ENCODE results near the gene AMN.
"Not testable (repeated sequence)": the region's sequence is repeated elsewhere in the genome, so short reads cannot be mapped to it uniquely, and the experiment has no call there.

AMN gene

GRCh38 chr14:102922490-102923200, at the start of gene AMN:
TSS of gene AMN (plus strand) at chr14:102922663. CDS start at chr14:102922689, 26 bp downstream.
- DNase-seq (ENCODE audit: extremely low read depth in 1 of 2, low read depth in 1 of 2), result no peak

DNA sequence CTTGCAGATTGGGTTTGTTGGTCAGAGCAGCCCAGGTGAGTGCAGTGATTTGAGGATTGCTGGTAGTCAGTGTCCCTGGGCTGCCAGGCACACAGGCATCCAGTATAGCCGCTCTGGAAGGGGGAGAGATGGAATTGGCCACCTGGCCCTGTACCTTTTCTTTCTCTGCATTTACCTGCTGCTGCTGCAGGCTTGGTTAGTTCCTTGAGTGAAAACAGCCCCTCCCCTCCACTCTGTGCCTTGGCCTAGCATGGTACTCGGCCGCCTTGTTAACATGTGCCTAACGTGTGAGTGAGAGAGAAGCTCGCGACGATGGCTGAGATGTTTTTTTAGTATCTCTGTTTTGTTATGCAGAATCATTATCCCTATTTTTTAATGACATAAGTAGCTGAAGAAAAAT, 49.3 kb upstream of the AMN start:
- no peak for DNase-seq (ENCODE audit: extremely low read depth in 1 of 2, low read depth in 1 of 2)

GRCh38 chr14:102873546-102874061, 48.9 kb upstream of the AMN start:
- DNase-seq (ENCODE audit: extremely low read depth in 1 of 2, low read depth in 1 of 2), result no peak

GRCh38 chr14:102875652-102876051, 46.8 kb upstream of the AMN start:
- no peak for DNase-seq (ENCODE audit: extremely low read depth in 1 of 2, low read depth in 1 of 2)

DNA sequence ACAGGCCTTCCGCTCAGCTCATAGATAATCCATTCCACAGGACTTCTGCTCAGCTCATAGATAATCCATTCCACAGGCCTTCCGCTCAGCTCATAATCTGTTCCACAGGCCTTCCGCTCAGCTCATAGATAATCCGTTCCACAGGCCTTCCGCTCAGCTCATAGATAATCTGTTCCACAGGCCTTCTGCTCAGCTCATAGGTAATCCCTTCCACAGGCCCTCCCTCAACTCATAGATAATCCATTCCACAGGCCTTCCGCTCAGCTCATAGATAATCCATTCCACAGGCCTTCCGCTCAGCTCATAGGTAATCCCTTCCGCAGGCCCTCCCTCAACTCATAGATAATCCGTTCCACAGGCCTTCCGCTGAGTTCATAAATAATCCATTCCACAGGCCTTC, 45.0 kb upstream of the AMN start:
- not testable (repeated sequence) for DNase-seq (ENCODE audit: extremely low read depth in 1 of 2, low read depth in 1 of 2)

DNA sequence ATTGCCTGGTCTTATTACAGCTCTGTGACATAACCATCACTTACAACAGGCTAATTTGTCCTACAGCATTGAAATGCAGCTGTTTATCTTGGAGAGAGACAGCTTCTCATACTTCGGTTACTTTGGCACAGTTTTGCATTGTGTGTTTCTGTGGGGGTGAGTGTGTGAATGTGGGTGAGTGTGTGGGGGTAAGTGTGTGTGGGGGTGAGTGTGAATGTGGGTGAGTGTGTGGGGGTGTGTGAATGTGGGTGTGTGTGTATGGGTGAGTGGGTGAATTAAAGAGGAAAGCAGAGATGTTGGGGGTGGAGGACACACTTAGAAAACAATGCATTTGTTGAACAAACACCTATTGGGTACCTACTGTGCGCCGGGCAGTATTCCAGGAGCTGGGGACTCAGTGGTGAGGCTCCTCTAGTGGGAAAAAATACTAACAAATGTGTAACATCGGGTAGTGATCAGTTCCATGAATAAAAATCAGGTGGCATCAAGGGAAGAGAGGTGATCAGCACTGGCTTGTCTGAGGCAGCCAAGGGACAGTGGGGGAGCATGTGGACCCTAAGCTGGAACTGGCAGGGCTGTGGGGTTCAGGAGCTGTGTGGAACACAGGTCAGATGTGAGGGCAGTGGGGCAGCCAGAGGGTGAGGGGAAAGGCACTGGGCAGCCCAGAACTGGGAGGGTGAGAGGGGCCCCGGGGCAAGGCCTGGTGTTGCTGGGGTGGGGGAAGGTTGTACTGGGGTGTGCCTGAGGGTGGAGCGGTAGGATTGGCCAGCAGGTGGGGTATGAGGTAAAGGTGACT, 44.1 kb upstream of the AMN start:
- no peak for DNase-seq (ENCODE audit: extremely low read depth in 1 of 2, low read depth in 1 of 2)

DNA sequence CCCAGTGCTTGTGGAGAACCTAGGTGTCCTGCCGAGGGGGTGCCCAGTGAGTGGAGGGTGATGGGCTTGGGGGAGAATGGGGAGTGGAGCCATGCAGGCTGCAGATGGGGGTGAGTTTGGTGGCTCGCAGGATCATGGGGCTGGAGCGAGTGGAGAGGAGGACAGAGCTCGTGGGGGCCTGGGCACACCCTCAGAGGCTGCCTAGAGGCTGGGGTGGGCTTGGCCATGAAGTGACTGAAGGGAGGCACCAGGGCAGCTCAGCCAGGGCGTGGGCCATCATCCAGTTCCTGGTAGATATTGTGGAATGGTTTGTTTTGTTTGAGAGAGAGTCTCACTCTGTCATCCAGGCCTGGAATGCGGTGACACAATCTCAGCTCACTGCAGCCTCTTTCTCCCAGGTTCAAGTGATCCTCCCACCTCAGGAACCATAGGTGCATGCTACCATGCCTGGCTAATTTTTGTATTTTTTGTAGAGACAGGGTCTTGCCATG, 43.4 kb upstream of the AMN start:
- no peak for DNase-seq (ENCODE audit: extremely low read depth in 1 of 2, low read depth in 1 of 2)

DNA sequence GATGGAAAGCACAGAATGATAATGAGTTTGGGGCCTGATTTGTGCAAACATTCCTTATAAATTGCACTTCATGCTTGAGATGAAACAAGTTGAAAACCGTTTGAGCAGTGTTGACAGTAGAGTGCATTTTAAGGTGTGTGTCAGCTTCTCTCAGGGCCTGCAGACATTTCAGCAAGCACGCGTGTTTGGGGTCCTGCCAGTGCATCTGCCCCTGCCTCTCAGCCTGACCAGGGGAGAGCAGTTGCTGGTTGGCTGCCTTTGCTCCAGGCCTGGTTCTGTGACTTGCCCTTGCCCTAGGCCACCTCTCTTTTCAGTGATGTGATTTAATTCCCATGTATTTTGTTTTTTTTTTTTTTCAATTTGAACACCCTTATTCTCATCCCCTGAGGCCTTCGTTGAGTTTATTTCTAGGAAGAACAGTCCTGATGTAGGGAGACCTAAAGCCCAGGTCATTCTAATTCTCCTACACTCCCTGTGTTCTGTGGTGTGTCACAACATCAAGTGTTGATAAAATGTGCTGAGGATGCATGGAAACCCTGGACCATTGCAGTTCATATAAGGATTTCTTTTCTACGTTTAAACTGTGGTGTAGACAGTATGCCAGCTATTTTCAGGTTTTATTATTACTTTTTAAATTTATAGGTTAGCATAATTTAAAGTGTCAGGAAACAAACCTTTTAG, 40.1 kb upstream of the AMN start:
- DNase-seq (ENCODE audit: extremely low read depth in 1 of 2, low read depth in 1 of 2), result no peak

DNA sequence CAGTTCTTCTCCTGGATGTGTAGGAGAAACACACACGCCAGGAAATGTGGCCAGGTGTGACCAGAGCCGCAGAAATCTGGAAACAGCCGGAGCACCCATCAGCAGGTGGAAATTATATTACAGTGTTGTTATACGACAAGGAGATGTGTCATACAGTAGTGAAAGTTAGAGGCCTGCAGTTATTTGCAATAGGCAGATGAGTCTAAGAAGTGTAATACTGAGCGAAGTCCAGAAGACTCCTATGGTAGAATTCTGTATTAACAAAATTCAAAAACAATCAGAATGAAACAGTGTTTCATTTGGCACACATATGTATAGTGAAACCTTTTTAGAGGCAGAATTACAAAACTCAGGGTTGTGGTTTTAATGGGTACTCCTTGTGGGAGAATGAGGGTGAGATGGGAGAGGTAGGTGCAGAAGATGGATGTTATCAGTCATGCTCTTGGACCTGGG, 39.3 kb upstream of the AMN start:
- peak in 1 of 2 donors; percentile 14 for DNase-seq (ENCODE audit: extremely low read depth in 1 of 2, low read depth in 1 of 2)

- no peak for DNase-seq (ENCODE audit: extremely low read depth in 1 of 2, low read depth in 1 of 2)
Observed at GRCh38 chr14:102883554-102883953, 38.9 kb upstream of the AMN start.

DNA sequence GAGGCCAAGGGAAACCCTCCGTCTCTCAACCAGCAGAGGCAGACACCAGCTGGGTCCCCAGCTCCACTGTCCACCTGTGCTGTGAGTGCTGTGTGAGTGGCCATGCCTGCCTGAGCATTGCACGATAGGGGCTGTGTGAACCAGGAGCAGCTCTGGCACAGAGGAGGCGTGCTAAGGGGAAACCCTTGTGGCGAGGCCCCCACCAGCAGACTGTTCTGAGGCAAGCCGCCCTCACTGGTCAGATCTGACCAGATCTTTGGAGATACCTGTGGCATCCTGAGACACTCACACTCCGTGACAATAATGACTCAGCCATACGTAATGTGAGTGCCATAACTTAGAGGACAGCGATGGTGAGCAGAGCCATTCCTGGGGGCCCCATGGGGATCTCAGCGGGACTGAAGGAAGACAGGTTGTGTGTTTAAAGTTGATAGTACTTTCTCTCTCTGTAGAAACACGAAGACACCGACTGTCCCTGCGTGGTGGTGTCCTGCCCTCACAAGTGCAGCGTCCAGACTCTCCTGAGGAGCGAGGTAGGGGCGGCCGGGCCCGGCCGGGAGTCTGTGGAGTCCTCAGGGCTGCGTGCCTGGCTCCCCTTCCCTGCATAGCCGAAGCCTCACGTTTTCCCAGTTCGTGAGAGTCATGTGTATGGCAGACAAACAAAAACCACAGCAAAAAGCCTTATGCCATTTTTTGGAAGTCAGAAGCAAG, 36.6 kb upstream of the AMN start:
- DNase-seq (ENCODE audit: extremely low read depth in 1 of 2, low read depth in 1 of 2), result no peak

- DNase-seq (ENCODE audit: extremely low read depth in 1 of 2, low read depth in 1 of 2), result no peak
Observed at GRCh38 chr14:102888748-102889147, 33.7 kb upstream of the AMN start.

DNA sequence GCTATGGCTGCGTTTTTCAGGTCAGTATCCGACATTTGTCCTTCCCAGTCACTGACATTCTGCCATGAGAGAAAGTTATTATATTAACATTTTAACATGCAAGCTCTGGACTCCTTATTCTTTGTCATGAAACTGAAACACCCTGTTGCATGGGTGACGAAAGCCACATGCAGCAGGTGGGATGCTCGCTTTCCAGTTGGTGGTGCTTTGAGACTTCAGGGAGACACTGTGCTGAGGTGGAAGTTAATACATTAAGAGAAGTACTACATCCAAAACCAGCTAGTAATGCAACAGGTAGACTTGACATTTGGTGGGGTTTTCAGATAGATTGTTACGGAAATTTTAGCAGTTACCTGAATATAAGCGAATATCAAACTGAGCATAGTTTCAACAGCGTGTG, 32.8 kb upstream of the AMN start:
- DNase-seq (ENCODE audit: extremely low read depth in 1 of 2, low read depth in 1 of 2), result no peak

DNA sequence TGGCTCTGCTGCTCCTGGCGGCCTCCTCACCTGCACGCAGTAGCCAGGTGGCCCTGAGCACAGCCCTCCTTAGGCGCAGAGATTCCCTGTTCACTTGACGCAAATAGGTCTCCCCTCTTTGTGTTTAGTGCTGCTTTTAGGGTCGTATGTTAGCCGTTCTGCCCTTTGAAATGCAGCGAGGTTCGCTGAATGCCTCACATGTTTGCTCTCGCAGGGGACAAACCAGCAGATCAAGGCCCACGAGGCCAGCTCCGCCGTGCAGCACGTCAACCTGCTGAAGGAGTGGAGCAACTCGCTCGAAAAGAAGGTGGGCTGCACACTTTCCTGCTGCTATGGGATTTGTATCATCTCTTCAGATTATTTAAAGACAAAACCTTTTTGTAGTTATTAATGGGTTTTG, 31.4 kb upstream of the AMN start:
- DNase-seq (ENCODE audit: extremely low read depth in 1 of 2, low read depth in 1 of 2), result no peak

GRCh38 chr14:102891556-102891955, 30.9 kb upstream of the AMN start:
- DNase-seq (ENCODE audit: extremely low read depth in 1 of 2, low read depth in 1 of 2), result no peak

- no peak for DNase-seq (ENCODE audit: extremely low read depth in 1 of 2, low read depth in 1 of 2)
Observed at GRCh38 chr14:102892651-102893050, 29.8 kb upstream of the AMN start.

- DNase-seq (ENCODE audit: extremely low read depth in 1 of 2, low read depth in 1 of 2), result no peak
Observed at GRCh38 chr14:102893452-102893851, 29.0 kb upstream of the AMN start.

DNA sequence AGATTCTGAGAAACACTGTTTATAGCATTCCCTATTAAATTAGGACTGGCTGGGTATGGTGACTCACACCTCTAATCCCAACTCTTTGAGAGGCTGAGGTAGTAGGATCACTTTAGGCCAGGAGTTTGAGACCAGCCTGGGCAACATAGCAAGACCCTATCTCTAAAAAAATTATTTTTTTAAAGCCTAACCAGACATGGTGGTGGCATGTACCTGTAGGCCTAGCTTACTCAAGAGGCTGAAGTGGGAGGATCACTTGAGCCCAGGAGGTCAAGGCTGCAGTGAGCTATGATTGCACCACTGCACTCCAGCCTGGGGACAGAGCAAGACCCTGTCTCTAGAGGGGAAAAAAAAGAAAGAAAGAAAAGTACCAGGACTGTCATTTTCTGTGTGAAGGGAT, 25.7 kb upstream of the AMN start:
- DNase-seq (ENCODE audit: extremely low read depth in 1 of 2, low read depth in 1 of 2), result not testable (repeated sequence)

DNA sequence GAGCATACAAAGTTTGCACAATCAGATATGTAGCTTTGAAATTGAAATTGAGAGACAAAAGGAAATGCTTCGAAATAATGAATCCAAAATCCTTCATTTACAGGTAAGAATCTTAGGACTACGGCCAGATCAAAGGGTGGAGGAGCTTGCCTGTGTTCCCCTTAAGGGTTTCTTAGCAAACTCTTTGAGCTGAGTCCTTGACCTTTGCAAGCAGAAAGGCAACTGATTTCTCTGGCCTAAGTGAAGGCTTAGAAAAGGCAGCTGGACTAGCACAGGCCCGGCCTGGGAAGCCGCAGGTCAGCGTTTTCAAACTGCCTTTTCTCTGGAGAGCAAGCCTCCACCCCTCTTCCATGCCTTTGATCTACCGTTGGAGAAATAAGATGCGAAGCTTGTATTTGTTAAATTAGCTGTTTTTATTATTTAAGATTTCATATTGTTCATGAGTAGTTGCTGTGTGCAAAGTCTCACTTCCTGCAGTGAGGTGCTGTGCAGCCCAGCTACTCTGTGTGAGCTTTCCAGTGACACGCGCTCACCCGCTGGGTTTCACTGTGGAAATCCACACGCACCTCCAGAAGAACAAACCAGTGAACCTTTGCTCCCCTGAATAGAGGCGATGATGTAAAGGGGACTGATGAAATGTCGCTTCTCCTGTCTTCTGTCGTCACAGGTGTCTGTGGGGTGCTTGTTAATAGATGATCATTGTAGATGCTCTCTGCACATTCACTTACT, 25.0 kb upstream of the AMN start:
- DNase-seq (ENCODE audit: extremely low read depth in 1 of 2, low read depth in 1 of 2), result no peak

DNA sequence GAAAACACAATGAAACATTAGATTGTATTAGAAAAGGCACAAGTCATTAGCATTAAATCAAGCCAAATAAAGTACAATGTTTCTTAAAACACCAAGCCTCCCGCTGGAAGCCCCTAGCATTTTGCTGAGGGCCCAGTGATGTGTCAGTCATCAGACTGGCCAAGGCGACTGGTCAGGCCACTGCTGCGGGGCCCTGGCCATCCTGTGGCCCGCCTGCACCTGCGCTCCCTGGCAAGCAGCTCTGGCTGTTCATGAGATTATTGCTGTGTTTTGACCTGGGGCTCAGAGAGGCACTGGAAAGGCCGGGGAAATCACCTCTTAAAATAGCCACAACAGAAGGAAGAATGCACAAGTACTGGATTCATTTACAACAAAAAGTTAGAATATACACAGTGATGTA, 24.2 kb upstream of the AMN start:
- no peak for DNase-seq (ENCODE audit: extremely low read depth in 1 of 2, low read depth in 1 of 2)
